SIG-M5 treated with dmso at 0.1 percent for 504 hours (cell line): ENCODE data around the gene RBM4.
"Not testable (repeated sequence)": the region's sequence is repeated elsewhere in the genome, so short reads cannot be mapped to it uniquely, and the experiment has no call there.

Experiments used
- DNase-seq: peaks from one replicate; lab custom pipeline; 2025; ENCODE audit not compliant: unreplicated experiment; lab: John Stamatoyannopoulos, UW

RBM4 gene

GRCh38 chr11:66638177-66639065 lies at the start of gene RBM4:
RBM4 (plus strand) TSS chr11:66638703; CDS start chr11:66639712, 1,009 bp downstream.
- peak; percentile 99 for DNase-seq

- not testable (repeated sequence) for DNase-seq
These were observed 49.2 kb upstream of the RBM4 start for GRCh38 chr11:66589315-66589714.

GRCh38 chr11:66589996-66590675 lies 48.4 kb upstream of the RBM4 start:
- DNase-seq = no peak

GRCh38 chr11:66591175-66591574 lies 47.3 kb upstream of the RBM4 start:
- DNase-seq = no peak

GRCh38 chr11:66592457-66593302 lies 45.8 kb upstream of the RBM4 start, which contains the start of the genes CCDC87 and CCS:
CCDC87 (minus strand) TSS chr11:66593063; CDS start chr11:66593015, 48 bp downstream.
CCS (plus strand) TSS chr11:66593185; CDS start chr11:66593262, 77 bp downstream.
- peak; percentile 92 for DNase-seq

- DNase-seq = no peak
These were observed 45.2 kb upstream of the RBM4 start for GRCh38 chr11:66593303-66593635.

GRCh38 chr11:66593650-66594049 lies 44.9 kb upstream of the RBM4 start:
- no peak for DNase-seq

GRCh38 chr11:66595245-66595904 lies 43.1 kb upstream of the RBM4 start:
- peak; percentile 86 for DNase-seq

- no peak for DNase-seq
These were observed 39.5 kb upstream of the RBM4 start for GRCh38 chr11:66598993-66599392.

- DNase-seq = no peak
These were observed 38.3 kb upstream of the RBM4 start for GRCh38 chr11:66600219-66600618.

- peak; percentile 5 for DNase-seq
These were observed 37.8 kb upstream of the RBM4 start for GRCh38 chr11:66600631-66601233.

GRCh38 chr11:66603072-66603471 lies 35.4 kb upstream of the RBM4 start:
- no peak for DNase-seq

- no peak for DNase-seq
These were observed 34.3 kb upstream of the RBM4 start for GRCh38 chr11:66604155-66604554.

- not testable (repeated sequence) for DNase-seq
These were observed 31.9 kb upstream of the RBM4 start for GRCh38 chr11:66606608-66607007.

- no peak for DNase-seq
These were observed 31.2 kb upstream of the RBM4 start for GRCh38 chr11:66607126-66607834.

GRCh38 chr11:66609721-66610617 lies 28.5 kb upstream of the RBM4 start:
- no peak for DNase-seq

- DNase-seq = no peak
These were observed 26.0 kb upstream of the RBM4 start for GRCh38 chr11:66612458-66612857.

GRCh38 chr11:66614073-66614472 lies 24.4 kb upstream of the RBM4 start:
- no peak for DNase-seq
